ENCODE data around the gene ASB9. TPM values are rescaled to one million over a fixed set of nuclear protein-coding genes. Genes with fewer than 3 reads are reported as not detected.

The ASB9 gene
- total and polyA plus RNA-seq, 2 donors (not counting 3 experiments of a cell fraction or from before 2014, with no cell fraction given): 6.5 to 7.6 TPM

GRCh38 chrX:15206306-15206705, 63.6 kb downstream of the ASB9 start:
- no peaks in the 10 kb centered on the region for H3K9me3 ChIP-seq (replicated peaks; ENCODE audit: control insufficient read depth, insufficient read depth, low read length)
- H4K20me1 ChIP-seq (replicated peaks; ENCODE audit: control insufficient read depth, extremely low read depth, insufficient read depth, low read length): no peaks in the 10 kb centered on the region
- no peak overlapping the region for H3K9ac ChIP-seq (replicated peaks; ENCODE audit: extremely low read depth, insufficient read depth, low read length)
- H3K4me1 ChIP-seq (ENCODE audit: control insufficient read depth, extremely low read depth, insufficient read depth, low read length): no peaks in the 10 kb centered on the region
- ChIA-PET CTCF (no interaction called here), POLR2A (no interaction called here)
- H3K9me1 ChIP-seq (replicated peaks; ENCODE audit: control insufficient read depth, extremely low read depth, insufficient read depth, low read length): no peaks in the 10 kb centered on the region
- DNase-seq (ENCODE audit: low read depth, low spot score) (peak; percentile 14), FAIRE-seq (no peak)
- intact Hi-C loops (cut with micrococcal nuclease) (no loop called here), dilution Hi-C loops (cut with MboI; ENCODE audit: extremely low pct_ligation_motif_present, low sequenced_read_pairs) (no loop called here)
- no peak overlapping the region for H2AFZ ChIP-seq (ENCODE audit: low read depth, low read length)
- no peak overlapping the region for H3K4me2 ChIP-seq (ENCODE audit: insufficient read depth, low read length)
- H3K79me2 ChIP-seq (ENCODE audit: control insufficient read depth, insufficient read depth, low read length): no peaks in the 10 kb centered on the region
- no peak overlapping the region for H3K4me3 ChIP-seq (replicated peaks in 1 of 3; ENCODE audit: insufficient read depth in 1 of 3, low read depth in 1 of 3, low read length in 3 of 3)
- TF ChIP-seq EZH2 (IDR thresholded peaks at IDR 0.05; ENCODE audit: borderline replicate concordance, low read depth, low read length, severe bottlenecking): no peak
- no peak for TF ChIP-seq POLR2AphosphoS5 (IDR thresholded peaks at IDR 0.05; ENCODE audit: insufficient read depth, low read depth, low read length)
- no peak for TF ChIP-seq GATA2 (IDR thresholded peaks at IDR 0.05; ENCODE audit: insufficient read depth, insufficient read length, low read depth, low read length)
- TF ChIP-seq POLR2A (IDR thresholded peaks at IDR 0.05; ENCODE audit: low read depth, low read length): no peak
- TF ChIP-seq MYC (IDR thresholded peaks at IDR 0.05; ENCODE audit: low read depth, low read length): no peak
- TF ChIP-seq JUN (IDR thresholded peaks at IDR 0.05; ENCODE audit: borderline replicate concordance, insufficient read depth, insufficient read length, low read depth): no peak
- no peaks in the 10 kb centered on the region for H3K36me3 ChIP-seq (ENCODE audit: control insufficient read depth in 2 of 2, extremely low read depth in 1 of 2, insufficient read depth in 2 of 2, low read length in 2 of 2)
- no peak overlapping the region for H3K27ac ChIP-seq (ENCODE audit: insufficient read depth, low read depth, low read length)
- H3K27me3 ChIP-seq (ENCODE audit: control insufficient read depth in 2 of 2, insufficient read depth in 2 of 2, low read length in 2 of 2): no peaks in the 10 kb centered on the region
- BruUV-seq (replicated peaks): no TSS peak

GRCh38 chrX:15204130-15204751, 65.6 kb downstream of the ASB9 start:
- no TSS peak for BruUV-seq (replicated peaks)
- DNase-seq (ENCODE audit: low read depth, low spot score): no peak
- H4K20me1 ChIP-seq (replicated peaks; ENCODE audit: control insufficient read depth, extremely low read depth, insufficient read depth, low read length): no peaks in the 10 kb centered on the region
- no peak overlapping the region for H3K4me3 ChIP-seq (replicated peaks in 1 of 3; ENCODE audit: insufficient read depth in 1 of 3, low read depth in 1 of 3, low read length in 3 of 3)
- H3K27me3 ChIP-seq (ENCODE audit: control insufficient read depth in 2 of 2, insufficient read depth in 2 of 2, low read length in 2 of 2): no peaks in the 10 kb centered on the region
- H3K9me3 ChIP-seq (replicated peaks; ENCODE audit: control insufficient read depth, insufficient read depth, low read length): no peaks in the 10 kb centered on the region
- dilution Hi-C loops (cut with MboI; ENCODE audit: extremely low pct_ligation_motif_present, low sequenced_read_pairs) (no loop called here), intact Hi-C loops (cut with micrococcal nuclease) (no loop called here)
- POLR2A ChIA-PET: no interaction called here
- no peaks in the 10 kb centered on the region for H3K36me3 ChIP-seq (ENCODE audit: control insufficient read depth in 2 of 2, extremely low read depth in 1 of 2, insufficient read depth in 2 of 2, low read length in 2 of 2)
- TF ChIP-seq MYC (IDR thresholded peaks at IDR 0.05; ENCODE audit: low read depth, low read length) (no peak), MAX (IDR thresholded peaks at IDR 0.05; ENCODE audit: insufficient read depth, insufficient read length) (no peak), EZH2 (IDR thresholded peaks at IDR 0.05; ENCODE audit: borderline replicate concordance, low read depth, low read length, severe bottlenecking) (no peak), GATA2 (IDR thresholded peaks at IDR 0.05; ENCODE audit: insufficient read depth, insufficient read length, low read depth, low read length) (no peak), JUN (IDR thresholded peaks at IDR 0.05; ENCODE audit: borderline replicate concordance, insufficient read depth, insufficient read length, low read depth) (no peak), FOS (IDR thresholded peaks at IDR 0.05; ENCODE audit: borderline replicate concordance, insufficient read depth, low read length) (no peak), POLR2A (IDR thresholded peaks at IDR 0.05; ENCODE audit: low read depth, low read length) (no peak), CTCF (IDR thresholded peaks at IDR 0.05; ENCODE audit: extremely low read depth in 1 of 2, insufficient read depth in 1 of 2, low read depth in 1 of 2, low read length in 2 of 2) (no peak)
- no peak overlapping the region for H3K4me2 ChIP-seq (ENCODE audit: insufficient read depth, low read length)
- H3K4me1 ChIP-seq (ENCODE audit: control insufficient read depth, extremely low read depth, insufficient read depth, low read length): no peaks in the 10 kb centered on the region
- no peaks in the 10 kb centered on the region for H3K9me1 ChIP-seq (replicated peaks; ENCODE audit: control insufficient read depth, extremely low read depth, insufficient read depth, low read length)
- H3K9ac ChIP-seq (replicated peaks; ENCODE audit: extremely low read depth, insufficient read depth, low read length): no peak overlapping the region
- no peak overlapping the region for H3K27ac ChIP-seq (ENCODE audit: insufficient read depth, low read depth, low read length)
- CTCF ChIA-PET: no interaction called here
- FAIRE-seq: no peak
- no peak overlapping the region for H2AFZ ChIP-seq (ENCODE audit: low read depth, low read length)
- H3K79me2 ChIP-seq (ENCODE audit: control insufficient read depth, insufficient read depth, low read length): no peaks in the 10 kb centered on the region

All from endothelial cell of umbilical vein (primary cell).